ENCODE measurements around the gene VEGFC. TPM values are rescaled to one million over a fixed set of nuclear protein-coding genes. Genes with fewer than 3 reads are reported as not detected.

Gene VEGFC
- total RNA-seq, 2 experiments from 2014 or later: not detected

DNA sequence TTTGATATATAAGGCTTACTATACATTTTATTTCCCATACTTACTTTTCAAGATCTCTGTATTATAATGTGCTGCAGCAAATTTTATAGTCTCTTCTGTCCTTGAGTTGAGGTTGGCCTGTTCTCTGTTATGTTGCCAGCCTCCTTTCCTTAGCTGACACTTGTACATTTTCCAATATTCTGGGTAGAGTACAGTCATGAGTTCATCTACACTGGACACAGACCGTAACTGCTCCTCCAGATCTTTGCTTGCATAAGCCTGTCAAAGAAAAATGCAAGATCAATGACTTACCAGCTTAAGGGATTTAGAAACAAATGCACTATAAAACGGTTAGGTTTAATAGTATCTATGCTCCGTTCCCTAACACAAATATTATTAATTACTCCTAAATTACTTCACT lies 63.2 kb downstream of the VEGFC start:
- TF ChIP-seq, protein P1, sequence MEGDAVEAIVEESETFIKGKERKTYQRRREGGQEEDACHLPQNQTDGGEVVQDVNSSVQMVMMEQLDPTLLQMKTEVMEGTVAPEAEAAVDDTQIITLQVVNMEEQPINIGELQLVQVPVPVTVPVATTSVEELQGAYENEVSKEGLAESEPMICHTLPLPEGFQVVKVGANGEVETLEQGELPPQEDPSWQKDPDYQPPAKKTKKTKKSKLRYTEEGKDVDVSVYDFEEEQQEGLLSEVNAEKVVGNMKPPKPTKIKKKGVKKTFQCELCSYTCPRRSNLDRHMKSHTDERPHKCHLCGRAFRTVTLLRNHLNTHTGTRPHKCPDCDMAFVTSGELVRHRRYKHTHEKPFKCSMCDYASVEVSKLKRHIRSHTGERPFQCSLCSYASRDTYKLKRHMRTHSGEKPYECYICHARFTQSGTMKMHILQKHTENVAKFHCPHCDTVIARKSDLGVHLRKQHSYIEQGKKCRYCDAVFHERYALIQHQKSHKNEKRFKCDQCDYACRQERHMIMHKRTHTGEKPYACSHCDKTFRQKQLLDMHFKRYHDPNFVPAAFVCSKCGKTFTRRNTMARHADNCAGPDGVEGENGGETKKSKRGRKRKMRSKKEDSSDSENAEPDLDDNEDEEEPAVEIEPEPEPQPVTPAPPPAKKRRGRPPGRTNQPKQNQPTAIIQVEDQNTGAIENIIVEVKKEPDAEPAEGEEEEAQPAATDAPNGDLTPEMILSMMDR (IDR thresholded peaks at IDR 0.05): no peak
- Mint-ChIP-seq H3K36me3 (ENCODE audit: low read depth) (no peaks in the 10 kb centered on the region), H3K4me1 (ENCODE audit: low read depth) (no peaks in the 10 kb centered on the region), H3K27me3 (no peaks in the 10 kb centered on the region), H3K4me3 (no peak overlapping the region), H3K27ac (no peak overlapping the region), H3K9me3 (no peaks in the 10 kb centered on the region)
- intact Hi-C loops (cut with micrococcal nuclease): no loop called here
- ATAC-seq (no peak), DNase-seq (no peak)
- POLR2A ChIA-PET: no interaction called here
- CTCF ChIA-PET: no interaction called here

DNA sequence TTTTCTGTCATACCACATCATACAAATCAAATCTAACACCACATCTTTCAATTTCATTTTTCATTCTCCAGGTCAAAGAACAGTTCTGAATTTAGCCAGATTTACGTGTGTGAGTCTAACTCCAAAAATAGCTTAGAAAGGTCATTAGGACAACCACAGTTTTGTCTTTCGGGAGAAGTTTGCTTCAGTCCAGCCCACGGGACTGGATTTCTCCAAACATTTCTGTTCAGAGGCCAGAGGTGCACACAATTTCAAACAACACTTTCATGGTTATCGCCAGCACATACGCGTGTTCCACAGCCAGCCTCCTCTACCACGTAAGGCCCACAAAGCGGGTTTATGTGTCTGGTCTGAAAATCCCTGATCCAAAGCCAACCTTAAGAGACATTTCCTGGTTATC lies 65.9 kb downstream of the VEGFC start:
- ChIA-PET CTCF (no interaction called here), POLR2A (no interaction called here)
- H3K4me3 Mint-ChIP-seq: no peak overlapping the region
- DNase-seq: no peak
- intact Hi-C loops (cut with micrococcal nuclease): no loop called here
- ATAC-seq: no peak
- no peaks in the 10 kb centered on the region for H3K4me1 Mint-ChIP-seq (ENCODE audit: low read depth)
- H3K9me3 Mint-ChIP-seq: no peaks in the 10 kb centered on the region
- no peaks in the 10 kb centered on the region for H3K36me3 Mint-ChIP-seq (ENCODE audit: low read depth)
- TF ChIP-seq, protein P1 (IDR thresholded peaks at IDR 0.05): no peak
- H3K27me3 Mint-ChIP-seq: no peaks in the 10 kb centered on the region
- no peak overlapping the region for H3K27ac Mint-ChIP-seq

DNA sequence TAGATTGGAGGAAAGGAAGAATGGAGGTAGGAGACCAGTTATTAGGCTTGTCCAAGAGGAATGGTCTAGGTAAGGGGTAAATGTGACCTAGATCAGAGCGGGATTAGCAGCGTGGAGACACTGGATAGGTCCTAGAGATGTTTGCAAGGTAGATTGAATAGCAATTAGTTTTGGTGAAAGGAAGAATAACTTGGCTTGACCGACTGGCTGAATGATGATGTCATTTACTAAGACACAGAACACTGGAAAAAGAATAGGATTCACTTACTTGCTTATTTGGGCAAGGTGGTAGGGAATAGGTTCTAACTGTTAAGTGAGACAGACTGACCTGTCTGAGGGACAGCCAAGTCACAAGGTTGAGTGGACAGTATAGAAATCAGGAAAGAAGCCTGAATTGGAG lies 71.3 kb downstream of the VEGFC start:
- ChIA-PET POLR2A (no interaction called here), CTCF (no interaction called here)
- no peaks in the 10 kb centered on the region for H3K4me1 Mint-ChIP-seq (ENCODE audit: low read depth)
- intact Hi-C loops (cut with micrococcal nuclease): no loop called here
- ATAC-seq (no peak), DNase-seq (no peak)
- TF ChIP-seq, protein P1 (IDR thresholded peaks at IDR 0.05): no peak
- no peaks in the 10 kb centered on the region for H3K36me3 Mint-ChIP-seq (ENCODE audit: low read depth)
- no peak overlapping the region for H3K27ac Mint-ChIP-seq
- no peaks in the 10 kb centered on the region for H3K9me3 Mint-ChIP-seq
- H3K27me3 Mint-ChIP-seq: no peaks in the 10 kb centered on the region
- no peak overlapping the region for H3K4me3 Mint-ChIP-seq

DNA sequence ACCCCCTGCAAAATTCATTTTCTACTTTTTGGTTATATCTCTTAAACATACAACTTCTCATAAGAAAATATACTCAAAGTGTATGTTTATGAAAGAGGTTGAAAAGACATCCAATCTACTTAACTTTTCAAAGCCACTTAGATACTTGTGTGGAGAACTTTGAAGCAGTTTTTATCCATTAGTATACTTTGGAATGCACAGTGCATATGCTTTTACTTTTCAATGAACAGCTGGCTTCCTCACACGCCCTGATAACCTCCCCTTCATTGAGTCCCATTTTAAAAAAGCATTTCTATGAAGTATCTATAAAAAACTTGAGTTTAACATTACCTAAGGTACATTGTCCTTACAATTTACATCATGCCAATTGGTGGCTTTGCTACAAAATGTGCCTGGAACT lies 73.8 kb downstream of the VEGFC start:
- Mint-ChIP-seq H3K36me3 (ENCODE audit: low read depth) (no peaks in the 10 kb centered on the region), H3K27ac (no peak overlapping the region), H3K4me3 (no peak overlapping the region), H3K27me3 (no peaks in the 10 kb centered on the region), H3K9me3 (no peaks in the 10 kb centered on the region), H3K4me1 (ENCODE audit: low read depth) (no peaks in the 10 kb centered on the region)
- ChIA-PET POLR2A (no interaction called here), CTCF (interaction anchor here (1.0 kb wide), 1 partner anchor 9 kb away, joined by 3 read pairs; no protein-coding TSS in a partner anchor)
- DNase-seq: no peak
- intact Hi-C loops (cut with micrococcal nuclease): no loop called here
- ATAC-seq: no peak
- TF ChIP-seq, protein P1 (IDR thresholded peaks at IDR 0.05): no peak

DNA sequence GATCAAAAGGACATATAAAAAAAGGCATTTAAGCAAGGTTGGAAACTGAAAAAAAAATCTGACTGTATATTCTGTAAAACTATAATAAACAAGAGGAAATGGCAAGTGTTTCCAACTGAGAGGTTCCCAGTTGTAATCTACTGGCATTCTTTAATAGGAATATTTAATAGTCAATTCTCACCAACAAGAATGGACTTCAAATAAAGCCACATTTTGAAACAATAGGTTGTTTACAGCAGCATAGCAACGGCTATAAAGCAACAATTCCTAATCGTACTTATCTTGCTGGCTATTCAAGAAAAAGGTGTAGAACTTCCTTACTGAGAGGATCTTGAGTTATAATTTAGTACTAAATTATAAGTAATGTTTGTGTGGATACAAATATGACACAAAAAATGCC lies 75.5 kb downstream of the VEGFC start:
- H3K27me3 Mint-ChIP-seq: no peaks in the 10 kb centered on the region
- no peak overlapping the region for H3K4me3 Mint-ChIP-seq
- no peaks in the 10 kb centered on the region for H3K9me3 Mint-ChIP-seq
- ATAC-seq (no peak), DNase-seq (no peak)
- no peaks in the 10 kb centered on the region for H3K36me3 Mint-ChIP-seq (ENCODE audit: low read depth)
- ChIA-PET CTCF (no interaction called here), POLR2A (no interaction called here)
- H3K4me1 Mint-ChIP-seq (ENCODE audit: low read depth): no peaks in the 10 kb centered on the region
- intact Hi-C loops (cut with micrococcal nuclease): no loop called here
- no peak overlapping the region for H3K27ac Mint-ChIP-seq
- TF ChIP-seq, protein P1 (IDR thresholded peaks at IDR 0.05): no peak
